GM12878 (cell line): ENCODE data around the gene RASSF8. TPM values are rescaled to one million over a fixed set of nuclear protein-coding genes. Genes with fewer than 3 reads are reported as not detected.

Source experiments
- ATAC-seq: fragments of 200-7000 bp; cut with Tn5 transposase; 3 replicates; pipeline ENCODE4 v1.9.1; 2020; ENCODE audit warnings: mild to moderate bottlenecking, moderate library complexity
- BruUV-seq: library from RNA; stranded (reverse); fragments of 400-500 nt; replicated peaks from 2 replicates; lab custom pipeline; 2021; lab: Mats Ljungman, UMichigan
- CTCF ChIA-PET: fragments of 300-600 bp; sonication (Branson Sonifier 250); formaldehyde crosslinking; extraction: SDS; loops from one replicate; lab custom pipeline; 2021; ENCODE audit warnings: inconsistent platforms; lab: Yijun Ruan, JAX
- POLR2A ChIA-PET: fragments of 350-600 bp; formaldehyde crosslinking; extraction: SDS; loops from one replicate; lab custom pipeline; 2021; ENCODE audit warnings: inconsistent platforms; lab: Charles Lee
- RAD21 ChIA-PET: fragments of 300-600 bp; sonication (Branson Sonifier 250); formaldehyde crosslinking; loops from one replicate; lab custom pipeline; 2023; ENCODE audit warnings: antibody characterized with exemption; ENCODE audit not compliant: unreplicated experiment; lab: Charles Lee
- SMC1A ChIA-PET: fragments of 300-600 bp; sonication (Branson Sonifier 250); formaldehyde crosslinking; loops from one replicate; lab custom pipeline; 2023; ENCODE audit not compliant: unreplicated experiment, uncharacterized antibody; lab: Charles Lee
- DNase-seq: peaks from one replicate; pipeline ENCODE4 v3.0.0-alpha.2; 2011; ENCODE audit warnings: low read depth, low spot score
- FAIRE-seq: peaks from 3 replicates; lab custom pipeline; 2011; peaks lifted over from hg19 to GRCh38; lab: Jason Lieb, UNC
- H2AFZ ChIP-seq: 2 replicates; pipeline ENCODE4 v1.6.0; 2011; ENCODE audit warnings: low read depth, low read length, control low read depth; ENCODE audit not compliant: control insufficient read depth
- H3K27ac ChIP-seq: 2 replicates; pipeline ENCODE4 v1.5.1; 2011; ENCODE audit warnings: control low read depth; ENCODE audit not compliant: control insufficient read depth, insufficient read depth
- H3K27me3 ChIP-seq, 2 experiments: replicated peaks in 1 of 2; 2 replicates each; pipeline versions ENCODE4 v1.6.0 to v1.6.1; 2011; ENCODE audit warnings: low read length in 1 of 2; ENCODE audit not compliant: control insufficient read depth in 2 of 2, insufficient read depth in 2 of 2
- H3K36me3 ChIP-seq, 2 experiments: 2 replicates each; pipeline ENCODE4 v1.5.1; 2011; ENCODE audit warnings: low read length in 1 of 2; ENCODE audit not compliant: control insufficient read depth in 2 of 2, insufficient read depth in 2 of 2
- H3K4me1 ChIP-seq: 2 replicates; pipeline ENCODE4 v1.6.1; 2011; ENCODE audit warnings: mild to moderate bottlenecking, low read length, moderate library complexity, mixed read lengths; ENCODE audit not compliant: control insufficient read depth, insufficient read depth
- H3K4me2 ChIP-seq: 2 replicates; pipeline ENCODE4 v1.6.0; 2011; ENCODE audit warnings: control low read depth; ENCODE audit not compliant: control insufficient read depth, insufficient read depth
- H3K4me3 ChIP-seq: fragments of 200-600 bp; sonication (generic); 2 replicates; pipeline ENCODE4 v1.5.1; 2016
- H3K79me2 ChIP-seq: 2 replicates; pipeline ENCODE4 v1.6.0; 2011; ENCODE audit warnings: low read length; ENCODE audit not compliant: control insufficient read depth, insufficient read depth
- H3K9ac ChIP-seq: 2 replicates; pipeline ENCODE4 v1.8.0; 2011; ENCODE audit warnings: low read length, control low read depth, mixed read lengths; ENCODE audit not compliant: control insufficient read depth, insufficient read depth
- H3K9me3 ChIP-seq: replicated peaks from 3 replicates; pipeline ENCODE4 v1.5.1; 2011; ENCODE audit warnings: mild to moderate bottlenecking, low read length; ENCODE audit not compliant: control insufficient read depth, insufficient read depth
- H4K20me1 ChIP-seq: 2 replicates; pipeline ENCODE4 v1.6.0; 2011; ENCODE audit not compliant: control insufficient read depth, insufficient read depth
- ATF2 ChIP-seq: IDR thresholded peaks from 2 replicates; pipeline ENCODE4 v1.6.1; 2012; ENCODE audit warnings: low read length, inconsistent platforms
- HDGF ChIP-seq: fragments of 450-650 bp; IDR thresholded peaks from 2 replicates; pipeline ENCODE4 v1.6.1; 2016; ENCODE audit warnings: antibody characterized with exemption
- IRF4 ChIP-seq: IDR thresholded peaks from 2 replicates; pipeline ENCODE4 v1.6.1; 2011; ENCODE audit warnings: low read depth, low read length
- RBBP5 ChIP-seq: fragments of 200-600 bp; sonication (generic); conservative IDR thresholded peaks from 2 replicates; pipeline ENCODE4 v1.6.1; 2016
- SKIL ChIP-seq: fragments of 450-650 bp; IDR thresholded peaks from 2 replicates; pipeline ENCODE4 v1.6.1; 2017; ENCODE audit warnings: mild to moderate bottlenecking, low read depth, inconsistent platforms; ENCODE audit not compliant: poor library complexity, severe bottlenecking
- WGBS: methylation state at CpG from one replicate; pipeline ENCODE4 v1.1.6; 2016; ENCODE audit warnings: low lambda C conversion rate; ENCODE audit not compliant: insufficient replicate concordance, insufficient coverage; ENCODE audit errors: missing lambda C conversion rate; 5-methylcytosine and 5-hydroxymethylcytosine counted together
- in situ Hi-C: fragments of 300-500 bp; cut with MboI; formaldehyde crosslinking; loops from 9 replicates; pipeline ENCODE4 v1.14.3; 2018; ENCODE audit warnings: mixed read lengths
- intact Hi-C: fragments of 100-400 bp; cut with micrococcal nuclease; formaldehyde crosslinking; loops from one replicate; pipeline ENCODE4 v1.14.2; 2022; ENCODE audit not compliant: unreplicated experiment
- polyA plus RNA-seq, 11 experiments: library from polyadenylated mRNA; depleted of rRNA in 4 of 11; unstranded in 6 of 11; stranded (reverse) in 5 of 11; fragments of >200 nt; fragmentation: Nextera tagmentation in 4 of 11; fragmentation: Illumina TruSeq in 1 of 11; extraction: Ambion mirVana in 4 of 11; extraction: Trizol in 1 of 11; gene quantifications; 1 replicate in 1 of 11; 2 replicates in 10 of 11; pipeline versions ENCODE4 v1.2.1 to v1.2.3, GENCODE V29; 2011 to 2016; ENCODE audit warnings: inconsistent platforms in 2 of 11, missing spikeins in 2 of 11, low read depth in 1 of 11
- total RNA-seq, 4 experiments: library from RNA; depleted of rRNA in 3 of 4; stranded (reverse); fragments of >200 nt in 3 of 4; fragmentation: Illumina TruSeq in 1 of 4; extraction: Trizol in 1 of 4; gene quantifications; 2 replicates each; pipeline versions ENCODE4 v1.2.1 to v1.2.3, GENCODE V29; 2013 to 2021

Gene RASSF8
- total and polyA plus RNA-seq, 10 of the 15 experiments (the other 5 are each of a cell fraction or from before 2014, with no cell fraction given): 0.06 to 0.18 (median 0.08) TPM; not detected in 6

- DNase-seq (no peak), ATAC-seq (no peak), FAIRE-seq (peak; percentile 44)
- POLR2A ChIA-PET: no interaction called here
- Histone ChIP-seq H3K36me3 (no peaks in the 10 kb centered on the region), H4K20me1 (no peaks in the 10 kb centered on the region), H3K27me3 (no peaks in the 10 kb centered on the region; a peak in 1 of 4 replicates), H3K4me3 (no peak overlapping the region), H3K4me2 (no peak overlapping the region), H3K9me3 (no peaks in the 10 kb centered on the region), H3K4me1 (no peaks in the 10 kb centered on the region), H3K9ac (no peak overlapping the region), H2AFZ (no peak overlapping the region), H3K79me2 (no peaks in the 10 kb centered on the region), H3K27ac (no peak overlapping the region)
- in situ Hi-C loops: no loop called here
- RAD21 ChIA-PET: interaction anchor here (1.6 kb wide), 1 partner anchor 28 kb away, joined by 5 read pairs; no protein-coding TSS in a partner anchor
- intact Hi-C loops: loop anchor here (10.0 kb wide), 1 partner anchor 524 kb away; no protein-coding TSS in a partner anchor
- BruUV-seq: no TSS peak
- 71% methylated on average over 11 of the region's 11 CpGs for WGBS
- no peak for TF ChIP-seq RBBP5
- no peak for TF ChIP-seq IRF4
- no peak for TF ChIP-seq SKIL
- TF ChIP-seq HDGF: no peak
- TF ChIP-seq ATF2: no peak
- SMC1A ChIA-PET: interaction anchor here (1.3 kb wide), 1 partner anchor 30 kb away, joined by 3 read pairs; no protein-coding TSS in a partner anchor
- CTCF ChIA-PET: interaction anchor here (1.5 to 2.0 kb wide), 2 partner anchors 561 to 610 kb away, joined by 5 to 7 read pairs; no protein-coding TSS in a partner anchor
Measured at GRCh38 chr12:26090836-26091510, 132.5 kb downstream of the RASSF8 start.
